Measurements from ENCODE around the gene SF3B4. TPM values are rescaled to one million over a fixed set of nuclear protein-coding genes. Genes with fewer than 3 reads are reported as not detected.
A peak's percentile ranks its signal among the peaks of the same experiment; 100 is the strongest.

Gene SF3B4
- total RNA-seq, 1 donor from 2014 or later = 74.0 TPM

DNA sequence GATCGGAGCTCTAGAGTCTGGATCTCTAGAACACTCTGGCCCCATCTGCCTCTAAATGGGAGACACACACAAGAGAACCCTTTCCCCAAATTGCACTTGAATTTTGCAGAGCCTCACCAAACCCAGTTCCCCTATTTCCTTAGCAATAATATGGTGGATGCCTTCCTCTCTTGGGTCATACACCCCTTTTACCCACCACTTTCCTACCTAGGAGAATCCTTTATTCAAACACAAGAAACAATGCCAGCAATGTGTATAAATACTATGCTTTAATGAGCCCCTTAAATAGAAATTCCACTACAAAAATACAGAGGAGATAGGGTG is 760 bp upstream of the SF3B4 start:
- no peak for FAIRE-seq
- Mint-ChIP-seq H3K27me3 (ENCODE audit: low read depth, unreplicated experiment) (no peaks in the 10 kb centered on the region), H3K4me1 (ENCODE audit: low read depth, unreplicated experiment) (peaks cover 32% of the 10 kb centered on the region), H3K4me3 (ENCODE audit: unreplicated experiment) (peak overlapping the region; percentile 100), H3K9me3 (ENCODE audit: unreplicated experiment) (peaks cover 2% of the 10 kb centered on the region), H3K36me3 (ENCODE audit: low read depth, unreplicated experiment) (peaks cover 40% of the 10 kb centered on the region), H3K27ac (ENCODE audit: unreplicated experiment) (peak overlapping the region; percentile 98)
- Histone ChIP-seq H3K27me3 (ENCODE audit: insufficient read depth, low read length) (no peaks in the 10 kb centered on the region), H3K79me2 (ENCODE audit: insufficient read depth, low read length) (peaks cover 34% of the 10 kb centered on the region), H3K4me1 (ENCODE audit: insufficient read depth, low read length) (peaks cover 31% of the 10 kb centered on the region), H3K27ac (ENCODE audit: low read depth, low read length) (peak overlapping the region; percentile 88), H3K9ac (ENCODE audit: low read length) (peak overlapping the region; percentile 93), H3K36me3 (ENCODE audit: insufficient read depth, low read length) (peaks cover 28% of the 10 kb centered on the region), H3K9me3 (ENCODE audit: insufficient read depth, low read depth, low read length) (no peaks in the 10 kb centered on the region), H4K20me1 (ENCODE audit: insufficient read depth, low read length) (peaks cover 37% of the 10 kb centered on the region), H2AFZ (ENCODE audit: low read depth, low read length) (peak overlapping the region; percentile 61), H3K4me3 (ENCODE audit: insufficient read depth, low read depth, low read length) (peak overlapping the region; percentile 84), H3K4me2 (ENCODE audit: low read length) (peak overlapping the region; percentile 92)
- TF ChIP-seq, protein P1, sequence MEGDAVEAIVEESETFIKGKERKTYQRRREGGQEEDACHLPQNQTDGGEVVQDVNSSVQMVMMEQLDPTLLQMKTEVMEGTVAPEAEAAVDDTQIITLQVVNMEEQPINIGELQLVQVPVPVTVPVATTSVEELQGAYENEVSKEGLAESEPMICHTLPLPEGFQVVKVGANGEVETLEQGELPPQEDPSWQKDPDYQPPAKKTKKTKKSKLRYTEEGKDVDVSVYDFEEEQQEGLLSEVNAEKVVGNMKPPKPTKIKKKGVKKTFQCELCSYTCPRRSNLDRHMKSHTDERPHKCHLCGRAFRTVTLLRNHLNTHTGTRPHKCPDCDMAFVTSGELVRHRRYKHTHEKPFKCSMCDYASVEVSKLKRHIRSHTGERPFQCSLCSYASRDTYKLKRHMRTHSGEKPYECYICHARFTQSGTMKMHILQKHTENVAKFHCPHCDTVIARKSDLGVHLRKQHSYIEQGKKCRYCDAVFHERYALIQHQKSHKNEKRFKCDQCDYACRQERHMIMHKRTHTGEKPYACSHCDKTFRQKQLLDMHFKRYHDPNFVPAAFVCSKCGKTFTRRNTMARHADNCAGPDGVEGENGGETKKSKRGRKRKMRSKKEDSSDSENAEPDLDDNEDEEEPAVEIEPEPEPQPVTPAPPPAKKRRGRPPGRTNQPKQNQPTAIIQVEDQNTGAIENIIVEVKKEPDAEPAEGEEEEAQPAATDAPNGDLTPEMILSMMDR (IDR thresholded peaks at IDR 0.05; ENCODE audit: insufficient read depth, low read depth, low read length) = no peak
- TF ChIP-seq EZH2 (IDR thresholded peaks at IDR 0.05; ENCODE audit: insufficient read depth, low read length) = no peak
- DNase-seq (ENCODE audit: low read depth) = no peak

DNA sequence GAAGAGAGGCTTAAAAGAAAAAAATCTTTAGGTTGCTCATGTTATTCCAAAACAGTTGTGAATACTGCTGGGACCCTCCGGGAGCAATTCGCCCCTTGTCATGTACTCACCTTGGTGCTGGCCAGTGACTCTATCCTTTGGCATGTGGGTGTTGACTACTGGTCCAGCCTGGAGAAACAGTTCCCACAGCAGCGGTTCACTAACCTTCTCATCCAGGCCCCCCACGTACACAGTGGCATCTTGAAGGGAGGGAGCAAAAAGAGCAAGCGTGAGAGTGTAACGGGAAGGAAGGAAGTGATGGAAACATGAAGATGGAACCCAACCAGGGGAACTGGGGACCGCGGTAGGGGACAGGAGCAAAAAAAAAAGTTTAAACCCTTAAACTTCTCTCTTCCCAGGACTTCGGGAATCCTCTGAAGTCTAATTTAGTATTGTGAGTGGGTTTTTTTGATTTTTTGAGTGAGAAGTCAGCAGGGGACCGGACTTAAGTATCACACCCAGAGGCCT is 494 bp downstream of the SF3B4 start:
- Histone ChIP-seq H3K9me3 (ENCODE audit: insufficient read depth, low read depth, low read length) (no peaks in the 10 kb centered on the region), H3K4me1 (ENCODE audit: insufficient read depth, low read length) (peaks cover 31% of the 10 kb centered on the region), H3K36me3 (ENCODE audit: insufficient read depth, low read length) (peaks cover 39% of the 10 kb centered on the region), H2AFZ (ENCODE audit: low read depth, low read length) (peak overlapping the region; percentile 66), H3K27me3 (ENCODE audit: insufficient read depth, low read length) (no peaks in the 10 kb centered on the region), H3K79me2 (ENCODE audit: insufficient read depth, low read length) (peaks cover 34% of the 10 kb centered on the region), H3K27ac (ENCODE audit: low read depth, low read length) (peak overlapping the region; percentile 88), H4K20me1 (ENCODE audit: insufficient read depth, low read length) (peaks cover 37% of the 10 kb centered on the region), H3K4me2 (ENCODE audit: low read length) (peak overlapping the region; percentile 92), H3K4me3 (ENCODE audit: insufficient read depth, low read depth, low read length) (peak overlapping the region; percentile 84), H3K9ac (ENCODE audit: low read length) (peak overlapping the region; percentile 93)
- Mint-ChIP-seq H3K4me1 (ENCODE audit: low read depth, unreplicated experiment) (peaks cover 32% of the 10 kb centered on the region), H3K9me3 (ENCODE audit: unreplicated experiment) (peaks cover 2% of the 10 kb centered on the region), H3K4me3 (ENCODE audit: unreplicated experiment) (peak overlapping the region; percentile 100), H3K36me3 (ENCODE audit: low read depth, unreplicated experiment) (peaks cover 38% of the 10 kb centered on the region), H3K27ac (ENCODE audit: unreplicated experiment) (peak overlapping the region; percentile 98), H3K27me3 (ENCODE audit: low read depth, unreplicated experiment) (no peaks in the 10 kb centered on the region)
- DNase-seq (ENCODE audit: low read depth) (no peak), FAIRE-seq (no peak)
- no peak for TF ChIP-seq EZH2 (IDR thresholded peaks at IDR 0.05; ENCODE audit: insufficient read depth, low read length)
- TF ChIP-seq, protein P1 (IDR thresholded peaks at IDR 0.05; ENCODE audit: insufficient read depth, low read depth, low read length) = no peak

DNA sequence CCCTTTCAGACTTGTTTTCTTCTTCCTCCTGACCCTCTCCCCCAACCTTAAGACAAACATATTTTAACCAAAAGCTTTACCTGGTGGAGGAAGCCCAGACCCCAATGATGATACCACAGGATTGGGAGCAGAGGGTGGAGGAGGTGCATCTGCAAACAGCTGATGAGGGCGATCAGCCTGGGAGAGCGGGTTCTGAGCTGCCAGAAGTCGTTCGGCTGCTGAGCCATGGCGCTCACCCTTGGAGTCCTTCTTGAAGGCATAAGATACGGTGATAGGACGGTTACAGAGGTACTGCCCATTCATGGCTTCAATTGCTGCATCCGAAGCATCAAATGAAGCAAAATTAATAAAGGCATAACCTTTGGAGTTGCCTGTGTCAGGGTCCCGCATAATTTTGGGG is 1.3 kb downstream of the SF3B4 start:
- no peaks in the 10 kb centered on the region for H3K27me3 ChIP-seq (ENCODE audit: insufficient read depth, low read length)
- FAIRE-seq = no peak

More for the DNA sequence above, 1.3 kb downstream of the SF3B4 start:
- peaks cover 44% of the 10 kb centered on the region for H3K36me3 ChIP-seq (ENCODE audit: insufficient read depth, low read length)
- TF ChIP-seq, protein P1 (IDR thresholded peaks at IDR 0.05; ENCODE audit: insufficient read depth, low read depth, low read length) = no peak
- TF ChIP-seq EZH2 (IDR thresholded peaks at IDR 0.05; ENCODE audit: insufficient read depth, low read length) = no peak
- H3K4me3 Mint-ChIP-seq (ENCODE audit: unreplicated experiment) = peak overlapping the region; percentile 100
- peaks cover 30% of the 10 kb centered on the region for H3K4me1 Mint-ChIP-seq (ENCODE audit: low read depth, unreplicated experiment)
- peaks cover 24% of the 10 kb centered on the region for H3K4me1 ChIP-seq (ENCODE audit: insufficient read depth, low read length)
- peaks cover 2% of the 10 kb centered on the region for H3K9me3 Mint-ChIP-seq (ENCODE audit: unreplicated experiment)
- peak overlapping the region; percentile 92 for H3K4me2 ChIP-seq (ENCODE audit: low read length)
- peaks cover 37% of the 10 kb centered on the region for H4K20me1 ChIP-seq (ENCODE audit: insufficient read depth, low read length)
- peak overlapping the region; percentile 84 for H3K4me3 ChIP-seq (ENCODE audit: insufficient read depth, low read depth, low read length)
- no peak overlapping the region for H2AFZ ChIP-seq (ENCODE audit: low read depth, low read length)
- no peak for DNase-seq (ENCODE audit: low read depth)
- no peaks in the 10 kb centered on the region for H3K9me3 ChIP-seq (ENCODE audit: insufficient read depth, low read depth, low read length)
- peaks cover 36% of the 10 kb centered on the region for H3K36me3 Mint-ChIP-seq (ENCODE audit: low read depth, unreplicated experiment)
- no peak overlapping the region for H3K27ac ChIP-seq (ENCODE audit: low read depth, low read length)
- peak overlapping the region; percentile 63 for H3K27ac Mint-ChIP-seq (ENCODE audit: unreplicated experiment)
- peaks cover 34% of the 10 kb centered on the region for H3K79me2 ChIP-seq (ENCODE audit: insufficient read depth, low read length)
- no peaks in the 10 kb centered on the region for H3K27me3 Mint-ChIP-seq (ENCODE audit: low read depth, unreplicated experiment)
- peak overlapping the region; percentile 93 for H3K9ac ChIP-seq (ENCODE audit: low read length)

Data from astrocyte (in vitro differentiated cells and primary cell).